NCI-H2081 (cell line): ENCODE results near the gene POU2F1.
A peak's percentile ranks its signal among the peaks of the same experiment; 100 is the strongest.
"Not testable (repeated sequence)": the region's sequence is repeated elsewhere in the genome, so short reads cannot be mapped to it uniquely, and the experiment has no call there.

ENCODE experiments used
- DNase-seq, 2 experiments: peaks; one replicate each; lab custom pipeline; 2025; lab: John Stamatoyannopoulos, UW

Gene POU2F1

GRCh38 chr1:167205306-167206050 lies 15.2 kb upstream of the POU2F1 start:
- DNase-seq, result not testable (repeated sequence)

GRCh38 chr1:167206166-167206835 lies 14.4 kb upstream of the POU2F1 start:
- DNase-seq, result no peak

- no peak for DNase-seq
Measured at GRCh38 chr1:167207940-167208623, 12.6 kb upstream of the POU2F1 start.

- DNase-seq, result no peak
Measured at GRCh38 chr1:167208624-167208976, 12.1 kb upstream of the POU2F1 start.

GRCh38 chr1:167209044-167209443 lies 11.6 kb upstream of the POU2F1 start:
- DNase-seq, result no peak

GRCh38 chr1:167210966-167211674 lies 9.6 kb upstream of the POU2F1 start:
- no peak for DNase-seq

GRCh38 chr1:167212025-167212424 lies 8.7 kb upstream of the POU2F1 start:
- DNase-seq, result no peak

- no peak for DNase-seq
Measured at GRCh38 chr1:167216809-167217208, 3.9 kb upstream of the POU2F1 start.

GRCh38 chr1:167219194-167219593 lies 1.5 kb upstream of the POU2F1 start:
- peak in 1 of 2 experiments; percentile 35 for DNase-seq

GRCh38 chr1:167219646-167220536 lies 795 bp upstream of the POU2F1 start:
- DNase-seq, result peak; percentile 96 to 97

GRCh38 chr1:167221126-167221737 lies 546 bp downstream of the POU2F1 start:
- peak in 1 of 2 experiments; percentile 51 for DNase-seq

GRCh38 chr1:167221738-167222610 lies 1.3 kb downstream of the POU2F1 start:
- peak; percentile 63 to 72 for DNase-seq

- DNase-seq, result peak in 1 of 2 experiments; percentile 39
Measured at GRCh38 chr1:167223144-167224103, 2.7 kb downstream of the POU2F1 start.

GRCh38 chr1:167224734-167225235 lies 4.1 kb downstream of the POU2F1 start:
- DNase-seq, result not testable (repeated sequence)

GRCh38 chr1:167225920-167226319 lies 5.2 kb downstream of the POU2F1 start:
- DNase-seq, result no peak

GRCh38 chr1:167227934-167228378 lies 7.3 kb downstream of the POU2F1 start:
- DNase-seq, result no peak

GRCh38 chr1:167229719-167230385 lies 9.2 kb downstream of the POU2F1 start:
- DNase-seq, result no peak

- no peak for DNase-seq
Measured at GRCh38 chr1:167230437-167230836, 9.8 kb downstream of the POU2F1 start.
